ENCODE results near the gene MYO18B. TPM values are rescaled to one million over a fixed set of nuclear protein-coding genes. Genes with fewer than 3 reads are reported as not detected.

MYO18B gene
- total RNA-seq, 1 donor from 2014 or later: not detected

DNA sequence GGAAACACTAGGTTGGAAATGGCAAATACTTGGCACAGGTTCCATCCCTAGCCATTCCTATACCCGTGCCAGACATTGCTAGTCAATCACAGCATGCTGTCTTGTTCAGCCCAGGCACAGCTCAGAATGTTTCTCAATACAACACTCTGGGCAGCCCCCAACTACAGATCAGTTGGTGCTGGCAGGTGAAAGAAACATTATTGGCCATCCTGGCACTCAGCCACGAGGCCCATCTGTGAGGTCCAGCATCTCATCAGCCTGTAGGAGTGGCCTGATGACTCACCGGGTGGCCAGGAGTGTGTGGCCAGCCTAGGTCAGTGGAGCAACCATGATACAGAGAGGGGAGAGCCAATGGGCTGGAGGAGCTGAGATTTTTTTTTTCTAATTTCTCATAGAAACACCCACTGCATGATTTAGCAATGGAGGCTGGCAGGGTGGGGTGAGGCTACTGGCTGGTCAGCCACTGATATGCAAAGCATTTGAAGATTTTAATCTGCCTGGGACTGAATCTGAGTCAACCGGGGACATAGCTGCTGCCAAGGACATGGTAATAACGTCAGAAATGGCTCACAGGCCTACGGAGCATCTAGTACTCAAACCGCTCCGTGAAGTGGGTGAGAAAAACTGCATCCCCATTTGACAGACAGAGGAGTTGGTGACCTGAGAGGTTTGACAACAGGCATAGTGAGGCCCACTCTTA, 5.4 kb downstream of the MYO18B start:
- Histone ChIP-seq H3K36me3 (no peaks in the 10 kb centered on the region), H3K4me1 (no peaks in the 10 kb centered on the region), H3K9me3 (no peaks in the 10 kb centered on the region), H3K27ac (no peak overlapping the region), H3K4me3 (no peak overlapping the region), H3K27me3 (ENCODE audit: low read depth) (no peaks in the 10 kb centered on the region)
- intact Hi-C loops (cut with DNase I): no loop called here
- DNase-seq (no peak), ATAC-seq (peak; percentile 46 to 53)
- TF ChIP-seq, protein P1, sequence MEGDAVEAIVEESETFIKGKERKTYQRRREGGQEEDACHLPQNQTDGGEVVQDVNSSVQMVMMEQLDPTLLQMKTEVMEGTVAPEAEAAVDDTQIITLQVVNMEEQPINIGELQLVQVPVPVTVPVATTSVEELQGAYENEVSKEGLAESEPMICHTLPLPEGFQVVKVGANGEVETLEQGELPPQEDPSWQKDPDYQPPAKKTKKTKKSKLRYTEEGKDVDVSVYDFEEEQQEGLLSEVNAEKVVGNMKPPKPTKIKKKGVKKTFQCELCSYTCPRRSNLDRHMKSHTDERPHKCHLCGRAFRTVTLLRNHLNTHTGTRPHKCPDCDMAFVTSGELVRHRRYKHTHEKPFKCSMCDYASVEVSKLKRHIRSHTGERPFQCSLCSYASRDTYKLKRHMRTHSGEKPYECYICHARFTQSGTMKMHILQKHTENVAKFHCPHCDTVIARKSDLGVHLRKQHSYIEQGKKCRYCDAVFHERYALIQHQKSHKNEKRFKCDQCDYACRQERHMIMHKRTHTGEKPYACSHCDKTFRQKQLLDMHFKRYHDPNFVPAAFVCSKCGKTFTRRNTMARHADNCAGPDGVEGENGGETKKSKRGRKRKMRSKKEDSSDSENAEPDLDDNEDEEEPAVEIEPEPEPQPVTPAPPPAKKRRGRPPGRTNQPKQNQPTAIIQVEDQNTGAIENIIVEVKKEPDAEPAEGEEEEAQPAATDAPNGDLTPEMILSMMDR (IDR thresholded peaks at IDR 0.05): no peak

DNA sequence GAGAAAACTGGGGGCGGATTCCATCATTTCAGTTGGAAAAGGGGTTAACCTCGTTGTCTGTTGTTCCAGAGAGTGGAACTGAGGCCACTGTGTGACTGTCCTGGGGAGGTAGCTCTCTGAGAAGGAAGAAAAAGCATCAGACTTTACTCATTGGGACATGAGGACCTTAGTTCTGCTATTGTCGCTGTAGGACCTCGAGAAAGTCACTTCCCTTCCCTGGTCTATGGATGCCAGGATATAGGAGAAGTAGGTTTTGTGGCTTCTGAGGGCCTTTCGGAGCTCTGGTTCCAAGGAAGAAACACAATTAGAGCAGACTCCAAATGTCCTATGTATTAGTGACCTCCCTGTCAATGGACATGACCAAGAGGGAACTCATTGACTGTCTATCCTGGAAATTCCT, 6.2 kb downstream of the MYO18B start:
- DNase-seq: no peak

DNA sequence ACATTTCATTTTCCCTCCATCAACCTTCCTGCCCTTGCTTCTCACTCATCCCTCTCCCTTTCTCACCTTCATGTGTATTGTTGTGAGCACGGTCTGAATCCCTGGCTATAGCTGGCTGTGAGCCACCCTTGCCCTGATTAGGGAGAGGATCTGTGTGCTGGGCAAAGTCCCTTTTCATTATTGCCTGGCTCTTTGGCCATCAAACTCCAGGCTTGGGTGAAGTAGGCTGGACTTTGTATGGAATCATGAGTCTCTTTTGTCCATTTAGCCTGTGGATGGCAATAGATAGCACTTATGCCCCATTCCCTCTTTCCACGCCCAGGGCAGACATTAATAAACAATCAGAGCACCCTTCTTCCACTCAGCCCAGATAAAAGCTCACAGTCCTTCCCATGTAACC, 6.7 kb downstream of the MYO18B start:
- DNase-seq (no peak), ATAC-seq (no peak)
- no peak overlapping the region for H3K4me3 ChIP-seq
- H3K27ac ChIP-seq: no peak overlapping the region
- no peaks in the 10 kb centered on the region for H3K27me3 ChIP-seq (ENCODE audit: low read depth)
- TF ChIP-seq, protein P1 (IDR thresholded peaks at IDR 0.05): no peak
- no peaks in the 10 kb centered on the region for H3K36me3 ChIP-seq
- H3K4me1 ChIP-seq: no peaks in the 10 kb centered on the region
- H3K9me3 ChIP-seq: no peaks in the 10 kb centered on the region
- intact Hi-C loops (cut with DNase I): no loop called here

More for the DNA sequence above, 6.2 kb downstream of the MYO18B start:
- Histone ChIP-seq H3K27ac (no peak overlapping the region), H3K4me1 (no peaks in the 10 kb centered on the region), H3K36me3 (no peaks in the 10 kb centered on the region), H3K9me3 (no peaks in the 10 kb centered on the region), H3K27me3 (ENCODE audit: low read depth) (no peaks in the 10 kb centered on the region), H3K4me3 (no peak overlapping the region)
- intact Hi-C loops (cut with DNase I): no loop called here
- ATAC-seq: peak; percentile 50 to 59
- TF ChIP-seq, protein P1 (IDR thresholded peaks at IDR 0.05): no peak

DNA sequence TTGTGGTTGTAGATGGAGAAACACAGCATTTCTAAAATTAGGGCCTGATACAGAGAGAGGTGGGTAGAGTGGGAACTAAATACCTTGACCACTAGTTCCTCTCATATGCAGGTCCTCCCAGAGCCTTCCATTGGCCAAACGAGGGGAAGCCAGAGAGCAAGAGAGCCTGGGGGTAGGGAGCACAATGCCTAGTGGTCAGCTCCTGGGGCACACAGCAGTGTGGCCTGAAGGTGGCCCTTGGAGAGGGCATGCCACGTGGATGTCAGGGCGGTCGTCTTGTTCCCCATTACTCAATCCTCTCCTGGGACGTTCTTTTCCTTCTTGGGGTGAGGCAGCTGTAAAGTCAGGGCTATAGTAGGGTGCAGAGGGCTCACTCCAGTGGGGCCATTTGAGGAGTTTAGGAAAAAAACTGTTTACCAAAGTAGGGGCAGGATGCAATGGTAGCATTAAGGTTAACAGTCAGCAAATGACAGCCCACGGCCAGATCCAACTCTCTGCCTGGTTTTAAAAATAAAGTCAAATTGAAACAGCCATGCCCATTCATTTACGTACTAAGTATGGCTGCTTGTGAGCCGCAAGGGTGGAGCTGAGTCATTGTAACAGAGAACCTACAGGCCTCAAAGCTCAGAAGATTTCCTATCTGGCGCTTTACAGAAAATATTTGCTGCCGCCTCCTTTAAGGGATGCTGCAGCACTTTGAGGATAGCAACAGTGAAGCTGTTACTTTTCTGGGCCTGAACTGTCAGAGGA, 7.6 kb downstream of the MYO18B start:
- DNase-seq (no peak), ATAC-seq (no peak)
- Histone ChIP-seq H3K36me3 (no peaks in the 10 kb centered on the region), H3K9me3 (no peaks in the 10 kb centered on the region), H3K4me1 (no peaks in the 10 kb centered on the region), H3K27me3 (ENCODE audit: low read depth) (no peaks in the 10 kb centered on the region), H3K4me3 (no peak overlapping the region), H3K27ac (no peak overlapping the region)
- TF ChIP-seq, protein P1 (IDR thresholded peaks at IDR 0.05): no peak
- intact Hi-C loops (cut with DNase I): no loop called here

DNA sequence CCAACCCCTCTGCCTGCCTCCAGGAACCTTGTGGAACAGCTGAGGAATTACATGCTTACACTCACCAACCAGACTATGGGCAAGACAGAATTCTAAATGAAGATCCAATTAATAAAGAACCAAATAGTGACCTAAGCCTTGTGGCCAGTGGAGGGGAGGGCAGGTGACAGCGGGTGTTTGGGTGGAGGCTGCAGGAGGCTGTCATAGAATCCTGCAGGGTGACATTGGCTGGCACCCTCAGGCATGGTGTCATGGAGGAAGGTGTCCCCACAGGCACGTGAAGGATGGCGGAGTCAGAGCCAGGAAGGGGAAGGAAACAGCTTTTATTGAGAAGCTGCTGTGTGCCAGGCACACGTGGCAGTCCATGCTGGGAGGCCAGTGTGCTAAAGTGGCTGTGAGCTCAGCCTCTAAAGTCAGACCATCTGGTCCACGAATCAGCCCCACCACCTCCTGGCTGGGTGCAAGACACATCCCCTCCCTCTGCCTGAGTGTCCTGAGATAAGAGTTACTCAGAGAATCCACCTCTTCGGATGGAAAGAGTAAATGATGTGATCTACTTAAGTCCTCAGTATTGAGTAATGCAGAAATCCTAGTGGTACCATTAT, 8.7 kb downstream of the MYO18B start:
- Histone ChIP-seq H3K4me1 (no peaks in the 10 kb centered on the region), H3K27me3 (ENCODE audit: low read depth) (no peaks in the 10 kb centered on the region), H3K27ac (no peak overlapping the region), H3K9me3 (no peaks in the 10 kb centered on the region), H3K4me3 (no peak overlapping the region), H3K36me3 (no peaks in the 10 kb centered on the region)
- ATAC-seq (no peak), DNase-seq (no peak)
- intact Hi-C loops (cut with DNase I): no loop called here
- TF ChIP-seq, protein P1 (IDR thresholded peaks at IDR 0.05): no peak

Measured in lower lobe of right lung (tissue), 2 donors.